ENCODE data around the gene VMAC. TPM values are rescaled to one million over a fixed set of nuclear protein-coding genes. Genes with fewer than 3 reads are reported as not detected.

VMAC gene
- total and polyA plus RNA-seq, 9 of the 15 experiments (the other 6 are each of a cell fraction or from before 2014, with no cell fraction given) = 0.03 to 3.4 (median 1.1) TPM

DNA sequence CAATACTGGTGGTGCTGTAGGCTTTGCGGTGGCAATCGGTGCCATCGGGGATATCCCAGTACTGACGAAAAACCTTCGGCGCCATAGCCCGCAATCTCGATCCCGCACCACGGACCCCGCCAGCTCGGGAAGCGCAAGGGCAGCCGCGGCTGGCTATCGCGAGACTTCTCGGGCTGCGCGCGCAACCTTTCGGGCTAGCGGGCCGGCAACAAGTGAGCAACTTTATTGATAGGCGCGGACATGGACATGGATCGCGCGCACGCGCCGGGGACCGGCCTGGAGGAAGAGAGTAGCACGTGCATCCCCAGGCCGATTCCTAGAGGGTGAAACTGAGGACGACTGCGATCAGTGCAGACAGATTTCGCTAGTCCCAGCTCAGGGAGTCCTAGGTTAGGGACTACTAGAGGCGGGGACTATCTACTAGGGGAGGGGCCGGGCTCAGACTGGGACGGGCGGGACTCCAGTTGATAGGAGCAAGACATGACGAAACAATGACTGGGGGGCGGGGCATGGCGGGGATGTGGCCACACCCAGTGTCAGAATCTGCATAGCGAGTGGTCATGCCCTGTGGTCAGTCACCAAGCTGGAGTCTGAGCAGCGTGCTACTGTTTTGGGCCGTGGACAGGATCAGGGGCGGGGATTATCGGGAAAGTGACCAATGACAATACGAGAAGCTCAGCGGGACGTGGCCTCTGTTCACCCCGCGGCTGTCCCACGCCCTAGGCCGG lies 884 bp upstream of the VMAC start, which contains the start of gene NDUFA11 (continued):
- TF ChIP-seq, protein P1, sequence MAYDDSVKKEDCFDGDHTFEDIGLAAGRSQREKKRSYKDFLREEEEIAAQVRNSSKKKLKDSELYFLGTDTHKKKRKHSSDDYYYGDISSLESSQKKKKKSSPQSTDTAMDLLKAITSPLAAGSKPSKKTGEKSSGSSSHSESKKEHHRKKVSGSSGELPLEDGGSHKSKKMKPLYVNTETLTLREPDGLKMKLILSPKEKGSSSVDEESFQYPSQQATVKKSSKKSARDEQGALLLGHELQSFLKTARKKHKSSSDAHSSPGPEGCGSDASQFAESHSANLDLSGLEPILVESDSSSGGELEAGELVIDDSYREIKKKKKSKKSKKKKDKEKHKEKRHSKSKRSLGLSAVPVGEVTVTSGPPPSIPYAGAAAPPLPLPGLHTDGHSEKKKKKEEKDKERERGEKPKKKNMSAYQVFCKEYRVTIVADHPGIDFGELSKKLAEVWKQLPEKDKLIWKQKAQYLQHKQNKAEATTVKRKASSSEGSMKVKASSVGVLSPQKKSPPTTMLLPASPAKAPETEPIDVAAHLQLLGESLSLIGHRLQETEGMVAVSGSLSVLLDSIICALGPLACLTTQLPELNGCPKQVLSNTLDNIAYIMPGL (CRISPR knock-in tag; IDR thresholded peaks at IDR 0.05) = peak; percentile 74; the same call in 1 of the 2 replicates
- TF ChIP-seq SIN3B (IDR thresholded peaks at IDR 0.05; ENCODE audit: low read depth) (peak; percentile 78), NBN (IDR thresholded peaks at IDR 0.05; ENCODE audit: low read depth) (no peak), MTF1 (CRISPR knock-in tag; IDR thresholded peaks at IDR 0.05; ENCODE audit: borderline replicate concordance) (no peak), RBM14 (IDR thresholded peaks at IDR 0.05; ENCODE audit: borderline replicate concordance, insufficient read depth, low read depth, low read length) (0 out of 2 replicates have a peak, but pooled peaks have one; percentile 72), SMAD4 (CRISPR knock-in tag; conservative IDR thresholded peaks at IDR 0.05) (peak; percentile 61), ZBTB7A (IDR thresholded peaks at IDR 0.05; ENCODE audit: borderline replicate concordance, control insufficient read depth, low read depth, low read length) (no peak), STAG1 (CRISPR knock-in tag; IDR thresholded peaks at IDR 0.05; ENCODE audit: borderline replicate concordance) (no peak), ZNF324 (CRISPR knock-in tag; IDR thresholded peaks at IDR 0.05) (no peak), RFX1 (IDR thresholded peaks at IDR 0.05) (no peak), POLR2AphosphoS5 (IDR thresholded peaks at IDR 0.05; ENCODE audit: control insufficient read depth, insufficient read depth, low read depth, low read length) (peak; percentile 23; the same call in 1 of the 2 replicates), STAT5A (IDR thresholded peaks at IDR 0.05; ENCODE audit: borderline replicate concordance, low read length) (no peak), BDP1 (IDR thresholded peaks at IDR 0.05; ENCODE audit: insufficient read depth, insufficient read length) (no peak), ETV1 (tag; conservative IDR thresholded peaks at IDR 0.05; ENCODE audit: low read depth) (peak; percentile 36; the same call in 1 of the 2 replicates)
- TF ChIP-seq, protein P2, sequence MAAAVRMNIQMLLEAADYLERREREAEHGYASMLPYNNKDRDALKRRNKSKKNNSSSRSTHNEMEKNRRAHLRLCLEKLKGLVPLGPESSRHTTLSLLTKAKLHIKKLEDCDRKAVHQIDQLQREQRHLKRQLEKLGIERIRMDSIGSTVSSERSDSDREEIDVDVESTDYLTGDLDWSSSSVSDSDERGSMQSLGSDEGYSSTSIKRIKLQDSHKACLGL (CRISPR knock-in tag; IDR thresholded peaks at IDR 0.05; ENCODE audit: borderline replicate concordance, poor library complexity, severe bottlenecking) = peak; percentile 86
- TF ChIP-seq, protein P3, sequence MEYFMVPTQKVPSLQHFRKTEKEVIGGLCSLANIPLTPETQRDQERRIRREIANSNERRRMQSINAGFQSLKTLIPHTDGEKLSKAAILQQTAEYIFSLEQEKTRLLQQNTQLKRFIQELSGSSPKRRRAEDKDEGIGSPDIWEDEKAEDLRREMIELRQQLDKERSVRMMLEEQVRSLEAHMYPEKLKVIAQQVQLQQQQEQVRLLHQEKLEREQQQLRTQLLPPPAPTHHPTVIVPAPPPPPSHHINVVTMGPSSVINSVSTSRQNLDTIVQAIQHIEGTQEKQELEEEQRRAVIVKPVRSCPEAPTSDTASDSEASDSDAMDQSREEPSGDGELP (CRISPR knock-in tag; IDR thresholded peaks at IDR 0.05; ENCODE audit: borderline replicate concordance) = peak; percentile 93
- TF ChIP-seq, protein P4, sequence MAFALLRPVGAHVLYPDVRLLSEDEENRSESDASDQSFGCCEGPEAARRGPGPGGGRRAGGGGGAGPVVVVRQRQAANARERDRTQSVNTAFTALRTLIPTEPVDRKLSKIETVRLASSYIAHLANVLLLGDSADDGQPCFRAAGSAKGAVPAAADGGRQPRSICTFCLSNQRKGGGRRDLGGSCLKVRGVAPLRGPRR (CRISPR knock-in tag; IDR thresholded peaks at IDR 0.05) = no peak
- TF ChIP-seq, protein P5, sequence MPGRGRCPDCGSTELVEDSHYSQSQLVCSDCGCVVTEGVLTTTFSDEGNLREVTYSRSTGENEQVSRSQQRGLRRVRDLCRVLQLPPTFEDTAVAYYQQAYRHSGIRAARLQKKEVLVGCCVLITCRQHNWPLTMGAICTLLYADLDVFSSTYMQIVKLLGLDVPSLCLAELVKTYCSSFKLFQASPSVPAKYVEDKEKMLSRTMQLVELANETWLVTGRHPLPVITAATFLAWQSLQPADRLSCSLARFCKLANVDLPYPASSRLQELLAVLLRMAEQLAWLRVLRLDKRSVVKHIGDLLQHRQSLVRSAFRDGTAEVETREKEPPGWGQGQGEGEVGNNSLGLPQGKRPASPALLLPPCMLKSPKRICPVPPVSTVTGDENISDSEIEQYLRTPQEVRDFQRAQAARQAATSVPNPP (IDR thresholded peaks at IDR 0.05; ENCODE audit: borderline replicate concordance, insufficient read depth, insufficient read length) = no peak
- TF ChIP-seq, protein P6, sequence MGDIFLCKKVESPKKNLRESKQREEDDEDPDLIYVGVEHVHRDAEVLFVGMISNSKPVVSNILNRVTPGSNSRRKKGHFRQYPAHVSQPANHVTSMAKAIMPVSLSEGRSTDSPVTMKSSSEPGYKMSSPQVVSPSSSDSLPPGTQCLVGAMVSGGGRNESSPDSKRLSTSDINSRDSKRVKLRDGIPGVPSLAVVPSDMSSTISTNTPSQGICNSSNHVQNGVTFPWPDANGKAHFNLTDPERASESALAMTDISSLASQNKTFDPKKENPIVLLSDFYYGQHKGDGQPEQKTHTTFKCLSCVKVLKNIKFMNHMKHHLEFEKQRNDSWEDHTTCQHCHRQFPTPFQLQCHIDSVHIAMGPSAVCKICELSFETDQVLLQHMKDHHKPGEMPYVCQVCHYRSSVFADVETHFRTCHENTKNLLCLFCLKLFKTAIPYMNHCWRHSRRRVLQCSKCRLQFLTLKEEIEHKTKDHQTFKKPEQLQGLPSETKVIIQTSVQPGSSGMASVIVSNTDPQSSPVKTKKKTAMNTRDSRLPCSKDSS (IDR thresholded peaks at IDR 0.05; ENCODE audit: low read depth, partially characterized antibody) = no peak
